AG04450 (cell line): ENCODE results near the gene APOLD1. TPM values are rescaled to one million over a fixed set of nuclear protein-coding genes. Genes with fewer than 3 reads are reported as not detected.
A peak's percentile ranks its signal among the peaks of the same experiment; 100 is the strongest.
"Not testable (repeated sequence)": the region's sequence is repeated elsewhere in the genome, so short reads cannot be mapped to it uniquely, and the experiment has no call there.

ENCODE experiments used
- CTCF ChIA-PET: fragments of 300-600, 350-600 bp; formaldehyde crosslinking; extraction: SDS; loops from one replicate; lab custom pipeline; 2022; ENCODE audit warnings: antibody characterized with exemption, inconsistent platforms; lab: Charles Lee
- POLR2A ChIA-PET: fragments of 350-600 bp; formaldehyde crosslinking; extraction: SDS; loops from one replicate; lab custom pipeline; 2021; ENCODE audit warnings: antibody characterized with exemption, inconsistent platforms; lab: Yijun Ruan, JAX
- DNase-seq: peaks from one replicate; pipeline ENCODE4 v3.0.0-alpha.2; 2011; ENCODE audit warnings: low read depth, low spot score
- H3K27ac ChIP-seq: one replicate; pipeline ENCODE4 v1.5.1; 2012; ENCODE audit warnings: low read depth, low read length, control low read depth
- H3K27me3 ChIP-seq: one replicate; pipeline ENCODE4 v1.6.0; 2012; ENCODE audit warnings: low read length; ENCODE audit not compliant: control insufficient read depth, insufficient read depth
- H3K4me3 ChIP-seq: 2 replicates; pipeline ENCODE4 v1.5.1; 2011; ENCODE audit warnings: mild to moderate bottlenecking, low read depth, low read length, control low read depth
- H3K9me3 ChIP-seq: 2 replicates; pipeline ENCODE4 v1.5.1; 2012; ENCODE audit warnings: low read length; ENCODE audit not compliant: control insufficient read depth, insufficient read depth
- polyA plus RNA-seq: library from polyadenylated mRNA; depleted of rRNA; stranded (reverse); fragments of >200 nt; gene quantifications from 2 replicates; pipeline ENCODE4 v1.2.3, GENCODE V29; 2011
- TF ChIP-seq, protein P1 (sequence below): IDR thresholded peaks from 2 replicates; pipeline ENCODE4 v1.5.1; 2011; ENCODE audit warnings: low read depth, low read length, control low read depth, inconsistent platforms

The APOLD1 gene
- polyA plus RNA-seq, 1 experiment, result 2.6 TPM

DNA sequence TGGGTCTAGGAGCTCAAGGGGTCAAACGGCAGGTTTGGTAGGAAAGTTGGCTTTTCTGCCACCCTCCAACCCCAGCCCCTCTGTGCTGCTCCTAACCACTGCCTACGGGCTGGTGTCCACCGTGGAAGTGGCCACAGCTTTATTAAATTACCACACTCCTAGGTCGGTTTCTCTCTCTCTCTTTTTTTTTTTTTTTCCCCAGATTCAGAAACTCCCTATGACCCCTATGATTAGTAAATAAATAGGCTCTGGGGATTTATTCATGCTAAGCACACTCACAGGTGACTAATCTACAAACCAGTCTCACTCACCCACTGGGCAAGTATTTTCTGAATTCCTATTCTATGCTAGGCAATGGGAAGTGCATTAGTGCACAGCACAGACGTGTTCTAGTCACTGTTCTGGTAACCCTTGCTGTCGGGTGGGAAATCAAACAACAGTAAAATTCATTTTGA is 19.0 kb downstream of the APOLD1 start:
- TF ChIP-seq, protein P1, sequence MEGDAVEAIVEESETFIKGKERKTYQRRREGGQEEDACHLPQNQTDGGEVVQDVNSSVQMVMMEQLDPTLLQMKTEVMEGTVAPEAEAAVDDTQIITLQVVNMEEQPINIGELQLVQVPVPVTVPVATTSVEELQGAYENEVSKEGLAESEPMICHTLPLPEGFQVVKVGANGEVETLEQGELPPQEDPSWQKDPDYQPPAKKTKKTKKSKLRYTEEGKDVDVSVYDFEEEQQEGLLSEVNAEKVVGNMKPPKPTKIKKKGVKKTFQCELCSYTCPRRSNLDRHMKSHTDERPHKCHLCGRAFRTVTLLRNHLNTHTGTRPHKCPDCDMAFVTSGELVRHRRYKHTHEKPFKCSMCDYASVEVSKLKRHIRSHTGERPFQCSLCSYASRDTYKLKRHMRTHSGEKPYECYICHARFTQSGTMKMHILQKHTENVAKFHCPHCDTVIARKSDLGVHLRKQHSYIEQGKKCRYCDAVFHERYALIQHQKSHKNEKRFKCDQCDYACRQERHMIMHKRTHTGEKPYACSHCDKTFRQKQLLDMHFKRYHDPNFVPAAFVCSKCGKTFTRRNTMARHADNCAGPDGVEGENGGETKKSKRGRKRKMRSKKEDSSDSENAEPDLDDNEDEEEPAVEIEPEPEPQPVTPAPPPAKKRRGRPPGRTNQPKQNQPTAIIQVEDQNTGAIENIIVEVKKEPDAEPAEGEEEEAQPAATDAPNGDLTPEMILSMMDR, result no peak
- ChIA-PET CTCF (interaction anchor here (0.6 to 4.4 kb wide), 4 partner anchors 9 to 428 kb away, joined by 3 to 33 read pairs (median 5); no protein-coding TSS in a partner anchor), POLR2A (interaction anchor here (0.6 to 1.3 kb wide), 4 partner anchors 18 to 375 kb away, joined by 3 to 4 read pairs (median 3); no protein-coding TSS in a partner anchor)
- Histone ChIP-seq H3K9me3 (no peaks in the 10 kb centered on the region), H3K27ac (peak overlapping the region; percentile 87), H3K27me3 (no peaks in the 10 kb centered on the region), H3K4me3 (no peak overlapping the region)
- peak; percentile 69 for DNase-seq

DNA sequence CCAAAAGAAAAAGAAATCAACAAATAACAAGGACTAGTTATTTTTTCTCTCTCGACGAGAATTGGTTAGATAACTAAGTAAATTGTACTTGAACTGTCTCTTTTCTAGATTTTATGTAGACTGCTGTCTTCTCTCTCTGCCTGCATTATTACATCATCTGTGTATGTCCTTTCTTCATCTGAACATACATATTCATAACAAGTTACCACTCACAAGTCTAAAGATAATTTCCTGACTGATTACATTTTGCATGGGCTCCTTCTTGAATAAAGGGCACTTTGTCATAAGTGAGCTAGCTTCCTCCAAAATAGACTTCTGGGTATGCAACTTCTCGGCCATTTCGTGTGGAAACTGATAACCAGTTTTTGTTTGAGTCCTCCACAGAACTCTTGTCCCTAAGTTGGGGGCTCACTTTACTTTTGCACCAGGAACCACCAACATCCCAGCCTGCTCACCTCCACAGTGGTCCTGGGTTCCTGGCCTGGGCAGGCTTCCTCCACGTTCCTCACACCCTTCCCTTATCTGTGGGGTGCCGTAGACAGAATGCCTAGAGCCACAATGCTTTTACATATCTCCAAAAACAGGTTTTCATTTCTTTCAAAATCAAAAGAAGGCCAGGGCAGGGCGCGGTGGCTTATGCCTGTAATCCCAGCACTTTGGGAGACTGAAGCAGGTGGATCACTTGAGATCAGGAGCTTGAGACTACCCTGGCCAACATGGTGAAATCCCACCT is 21.5 kb downstream of the APOLD1 start:
- DNase-seq, result no peak
- Histone ChIP-seq H3K27ac (peak overlapping the region; percentile 99), H3K27me3 (no peaks in the 10 kb centered on the region), H3K9me3 (no peaks in the 10 kb centered on the region), H3K4me3 (no peak overlapping the region)
- CTCF ChIA-PET, result interaction anchor here (0.6 to 4.4 kb wide), 3 partner anchors 18 to 728 kb away, joined by 3 to 33 read pairs (median 5); no protein-coding TSS in a partner anchor
- TF ChIP-seq, protein P1, result no peak
- POLR2A ChIA-PET, result no interaction called here

- H3K27me3 ChIP-seq, H3K9me3 ChIP-seq, DNase-seq, H3K4me3 ChIP-seq, POLR2A ChIA-PET: not testable (repeated sequence)
- CTCF ChIA-PET, result interaction anchor here (0.6 to 0.7 kb wide), 2 partner anchors 48 to 728 kb away, joined by 3 to 5 read pairs; no protein-coding TSS in a partner anchor
- peak overlapping the region; percentile 99 for H3K27ac ChIP-seq
These were observed 22.1 kb downstream of the APOLD1 start for GRCh38 chr12:12807517-12807903.

- TF ChIP-seq, protein P1, result no peak
- Histone ChIP-seq H3K9me3 (no peaks in the 10 kb centered on the region), H3K27me3 (no peaks in the 10 kb centered on the region), H3K4me3 (peak overlapping the region; percentile 17; the same call in 1 of the 2 replicates), H3K27ac (peak overlapping the region; percentile 99)
- POLR2A ChIA-PET, result interaction anchor here (0.7 to 1.3 kb wide), 6 partner anchors 16 to 416 kb away, joined by 4 to 13 read pairs (median 6); no protein-coding TSS in a partner anchor
- DNase-seq, result no peak
- CTCF ChIA-PET, result interaction anchor here (0.7 kb wide), 1 partner anchor 447 kb away, joined by 6 read pairs; no protein-coding TSS in a partner anchor
These were observed 22.7 kb downstream of the APOLD1 start for GRCh38 chr12:12807970-12808702.

- Histone ChIP-seq H3K4me3 (no peak overlapping the region), H3K9me3 (no peaks in the 10 kb centered on the region), H3K27me3 (no peaks in the 10 kb centered on the region), H3K27ac (no peak overlapping the region)
- no peak for DNase-seq
- TF ChIP-seq, protein P1, result no peak
- ChIA-PET POLR2A (no interaction called here), CTCF (no interaction called here)
These were observed 25.1 kb downstream of the APOLD1 start for GRCh38 chr12:12810553-12811021.
